Stimulated activated CD8-positive, alpha-beta memory T cell treated with anti-CD3 and anti-CD28 coated beads, Interleukin-4, amount 100 ng/mL, for 4 hours (primary cell): ENCODE results near the gene MAGI1.
"Not testable (repeated sequence)": the region's sequence is repeated elsewhere in the genome, so short reads cannot be mapped to it uniquely, and the experiment has no call there.

Experiments
- DNase-seq, 2 donors: peaks; one replicate each; pipeline ENCODE4 v3.0.0-alpha.2; 2020; ENCODE audit warnings: low read depth in 2 of 2, low spot score in 1 of 2

Gene MAGI1

GRCh38 chr3:66038726-66039589, at the start of gene MAGI1:
TSS of gene MAGI1 (minus strand) at chr3:66038918. CDS start at chr3:66038308, 610 bp downstream.
- no peak for DNase-seq

- DNase-seq = no peak
Observed at GRCh38 chr3:66083784-66084213, 45.1 kb upstream of the MAGI1 start.

- no peak for DNase-seq
Observed at GRCh38 chr3:66083096-66083678, 44.5 kb upstream of the MAGI1 start.

GRCh38 chr3:66082679-66083078, 44.0 kb upstream of the MAGI1 start:
- no peak for DNase-seq

GRCh38 chr3:66080167-66080566, 41.4 kb upstream of the MAGI1 start:
- no peak for DNase-seq

- no peak for DNase-seq
Observed at GRCh38 chr3:66077973-66078372, 39.3 kb upstream of the MAGI1 start.

GRCh38 chr3:66076861-66077470, 38.2 kb upstream of the MAGI1 start:
- no peak for DNase-seq

- DNase-seq = no peak
Observed at GRCh38 chr3:66075281-66075680, 36.6 kb upstream of the MAGI1 start.

GRCh38 chr3:66073464-66074141, 34.9 kb upstream of the MAGI1 start:
- DNase-seq = no peak

GRCh38 chr3:66068255-66068654, 29.5 kb upstream of the MAGI1 start:
- DNase-seq = no peak

GRCh38 chr3:66066963-66067617, 28.4 kb upstream of the MAGI1 start:
- no peak for DNase-seq

GRCh38 chr3:66055289-66055688, 16.6 kb upstream of the MAGI1 start:
- DNase-seq = no peak

GRCh38 chr3:66053550-66054094, 14.9 kb upstream of the MAGI1 start:
- DNase-seq = no peak

GRCh38 chr3:66052721-66053549, 14.2 kb upstream of the MAGI1 start:
- no peak for DNase-seq

- DNase-seq = no peak
Observed at GRCh38 chr3:66050821-66051220, 12.1 kb upstream of the MAGI1 start.

GRCh38 chr3:66048051-66048395, 9.3 kb upstream of the MAGI1 start:
- DNase-seq = no peak

GRCh38 chr3:66047311-66048050, 8.8 kb upstream of the MAGI1 start:
- DNase-seq = no peak

GRCh38 chr3:66046321-66046720, 7.6 kb upstream of the MAGI1 start:
- DNase-seq = not testable (repeated sequence)

- no peak for DNase-seq
Observed at GRCh38 chr3:66041828-66042227, 3.1 kb upstream of the MAGI1 start.
